IgD-negative memory B cell (primary cell): ENCODE results near the gene ANKRD65. TPM values are rescaled to one million over a fixed set of nuclear protein-coding genes. Genes with fewer than 3 reads are reported as not detected.

ENCODE experiments used
- H3K27ac Mint-ChIP-seq, 3 donors: one replicate each; pipeline ENCODE4 v1.8.0; 2020 to 2022; ENCODE audit warnings: mild to moderate bottlenecking in 3 of 3, mixed read lengths in 3 of 3, moderate library complexity in 1 of 3
- H3K27me3 Mint-ChIP-seq: one replicate; pipeline ENCODE4 v1.8.0; 2021; ENCODE audit warnings: mixed read lengths
- H3K36me3 Mint-ChIP-seq: one replicate; pipeline ENCODE4 v1.8.0; 2020; ENCODE audit warnings: mild to moderate bottlenecking, mixed read lengths
- H3K4me1 Mint-ChIP-seq, 3 donors: one replicate each; pipeline ENCODE4 v1.8.0; 2020 to 2022; ENCODE audit warnings: mixed read lengths in 3 of 3, mild to moderate bottlenecking in 1 of 3
- H3K4me3 Mint-ChIP-seq, 4 donors: one replicate each; pipeline ENCODE4 v1.8.0; 2020 to 2022; ENCODE audit warnings: mild to moderate bottlenecking in 4 of 4, mixed read lengths in 4 of 4, moderate library complexity in 3 of 4
- H3K9me3 Mint-ChIP-seq, 3 donors: one replicate each; pipeline ENCODE4 v1.8.0; 2020 to 2021; ENCODE audit warnings: mixed read lengths in 3 of 3, mild to moderate bottlenecking in 1 of 3
- polyA plus RNA-seq: library from polyadenylated mRNA; unstranded; fragments of 300-500 nt; fragmentation: Illumina TruSeq; gene quantifications from one replicate; pipeline ENCODE4 v1.2.3, GENCODE V29; 2021

Gene ANKRD65
- polyA plus RNA-seq, 1 donor from 2014 or later = not detected

DNA sequence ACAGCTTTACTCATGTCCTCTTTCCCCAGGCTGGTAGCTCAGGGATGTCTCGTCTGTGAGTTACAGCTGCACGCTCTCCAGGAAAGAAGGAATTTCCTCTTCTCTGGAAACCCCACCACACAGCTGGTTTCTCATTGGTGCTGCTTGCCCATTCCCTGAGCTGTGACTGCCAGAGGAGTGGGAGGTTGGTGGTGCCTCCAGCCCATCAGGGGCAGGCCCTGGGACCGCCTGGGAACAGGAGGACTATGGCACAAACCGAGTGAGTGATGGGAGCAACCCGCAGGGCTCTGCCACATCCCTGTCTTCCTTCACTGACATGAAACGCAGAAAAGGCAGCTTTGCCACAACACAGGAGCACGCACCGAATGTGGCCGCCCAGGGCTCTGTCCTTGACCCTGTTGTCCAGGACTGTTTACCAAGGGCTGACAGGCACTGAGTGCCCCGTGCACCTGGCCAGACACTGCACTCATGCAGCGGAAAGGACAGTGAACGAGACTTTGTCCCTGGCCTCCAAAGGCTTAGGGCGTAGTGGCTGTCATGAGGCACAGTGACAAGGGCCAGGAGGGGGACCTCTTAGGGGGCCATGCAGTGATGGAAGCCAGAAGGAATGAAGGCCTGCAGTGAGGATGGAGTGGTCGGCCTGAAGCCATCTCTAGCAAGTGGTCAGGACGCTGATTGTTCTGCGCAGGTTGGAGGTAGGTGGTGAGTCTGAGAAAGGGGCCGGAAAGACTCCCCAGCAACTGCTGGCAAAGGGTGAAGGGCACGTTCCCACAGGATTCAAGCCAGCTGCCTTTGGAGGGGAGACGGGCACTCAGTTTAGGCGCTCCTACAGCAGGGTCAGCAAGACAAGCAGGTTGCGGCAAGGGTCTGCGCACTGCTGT lies 20.3 kb downstream of the ANKRD65 start:
- peaks cover 15 to 24% (median 18%) of the 10 kb centered on the region in 3 donors for H3K4me1 Mint-ChIP-seq
- H3K4me3 Mint-ChIP-seq = peak overlapping the region; percentile 89 to 99 (median 94)
- H3K36me3 Mint-ChIP-seq = peaks cover 8% of the 10 kb centered on the region
- no peaks in the 10 kb centered on the region for H3K27me3 Mint-ChIP-seq
- H3K27ac Mint-ChIP-seq = peak overlapping the region; percentile 91 to 99 (median 95)
- no peaks in the 10 kb centered on the region for H3K9me3 Mint-ChIP-seq

DNA sequence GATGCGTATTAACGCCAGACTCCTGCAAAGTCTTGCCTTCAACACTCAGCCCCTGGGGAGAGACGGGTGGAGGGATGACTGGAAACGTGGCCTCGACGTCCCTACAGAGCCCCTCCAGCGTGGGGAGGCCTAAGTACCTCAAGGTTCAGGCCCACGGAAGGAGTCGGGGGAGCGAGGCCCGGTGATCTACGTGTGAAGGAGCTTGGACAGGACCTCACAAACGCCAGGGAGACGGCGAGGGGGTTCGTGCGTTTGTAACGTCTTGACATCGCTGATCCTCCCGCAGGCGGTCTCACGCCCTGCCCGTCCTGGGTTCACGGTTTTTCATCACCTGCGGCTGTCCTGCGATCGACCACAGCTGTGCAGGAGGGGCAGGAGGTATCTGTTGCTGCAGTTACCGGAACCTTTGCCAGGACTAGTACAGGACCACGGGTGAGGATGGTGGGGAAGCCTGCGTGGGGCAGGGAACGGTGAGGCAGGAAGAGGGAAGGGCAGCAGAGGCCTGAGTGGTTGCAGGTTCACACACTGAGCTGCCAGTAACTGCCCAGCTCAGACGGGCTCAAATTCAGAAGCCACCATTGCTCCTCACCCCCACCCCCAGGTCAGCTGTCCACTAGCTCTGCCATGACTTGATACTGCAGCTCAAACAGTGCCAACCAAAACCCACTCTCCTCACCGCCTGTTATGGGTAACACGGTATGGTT lies 21.1 kb downstream of the ANKRD65 start:
- Mint-ChIP-seq H3K36me3 (peaks cover 12% of the 10 kb centered on the region), H3K4me3 (peak overlapping the region; percentile 89 to 99 (median 94)), H3K4me1 (peaks cover 23 to 29% (median 23%) of the 10 kb centered on the region in 3 donors)

GRCh38 chr1:1399187-1399871 lies 21.7 kb downstream of the ANKRD65 start, which contains the start of gene CCNL2:
TSS of gene CCNL2 (minus strand) at chr1:1399335. CDS start at chr1:1399306, 29 bp downstream.
- H3K36me3 Mint-ChIP-seq = peaks cover 12% of the 10 kb centered on the region
- H3K27ac Mint-ChIP-seq = peak within 1 kb of the TSS; percentile 91 to 99 (median 95)
- H3K4me1 Mint-ChIP-seq = peaks cover 23 to 27% (median 24%) of the 10 kb centered on the region in 3 donors
- H3K27me3 Mint-ChIP-seq = no peaks in the 10 kb centered on the region
- H3K4me3 Mint-ChIP-seq = peak within 1 kb of the TSS; percentile 89 to 99 (median 95)
- no peaks in the 10 kb centered on the region for H3K9me3 Mint-ChIP-seq

More for the DNA sequence above, 21.1 kb downstream of the ANKRD65 start:
- Mint-ChIP-seq H3K9me3 (no peaks in the 10 kb centered on the region), H3K27ac (peak overlapping the region; percentile 91 to 99 (median 95)), H3K27me3 (no peaks in the 10 kb centered on the region)

- H3K36me3 Mint-ChIP-seq = peaks cover 11% of the 10 kb centered on the region
- H3K4me1 Mint-ChIP-seq = peaks cover 22 to 27% (median 24%) of the 10 kb centered on the region in 3 donors
- peak overlapping the region; percentile 67 to 99 (median 84) for H3K27ac Mint-ChIP-seq
- H3K4me3 Mint-ChIP-seq = peak overlapping the region; percentile 89 to 99 (median 95)
- no peaks in the 10 kb centered on the region for H3K9me3 Mint-ChIP-seq
- H3K27me3 Mint-ChIP-seq = no peaks in the 10 kb centered on the region
These were observed 22.3 kb downstream of the ANKRD65 start for GRCh38 chr1:1398677-1399186.

DNA sequence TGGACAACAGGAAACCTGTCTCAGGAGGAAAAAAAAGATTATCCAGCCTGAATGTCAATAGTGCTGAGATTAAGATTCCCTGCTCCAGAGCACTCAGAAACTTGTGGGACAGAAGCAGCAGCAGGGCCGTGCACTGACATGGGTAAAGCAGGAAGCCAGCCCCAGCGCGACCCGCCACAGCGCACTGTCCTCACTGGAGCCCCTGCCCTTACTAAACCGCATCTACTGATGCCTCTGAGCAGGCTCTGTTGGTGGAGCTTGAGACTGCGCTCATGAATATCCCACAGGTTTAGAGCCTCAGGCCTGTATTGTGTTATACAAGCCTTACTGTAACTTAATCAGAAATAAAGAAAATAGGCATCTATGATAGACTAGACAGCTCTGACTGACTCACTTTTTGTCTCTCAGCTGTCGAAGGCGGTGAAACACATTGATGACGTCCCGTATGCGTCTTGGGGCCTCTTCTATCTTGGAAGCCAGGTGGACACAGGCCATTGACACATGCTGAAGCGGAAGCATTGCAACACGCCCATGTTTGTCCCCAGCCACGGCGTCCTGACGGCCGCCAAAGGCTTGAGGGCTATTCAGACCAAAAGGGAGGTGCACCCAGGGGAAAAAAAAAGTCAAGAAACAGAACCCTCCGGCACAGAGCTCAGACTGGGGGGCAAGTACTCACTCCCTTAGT lies 23.1 kb downstream of the ANKRD65 start:
- H3K27me3 Mint-ChIP-seq = no peaks in the 10 kb centered on the region
- H3K4me3 Mint-ChIP-seq = peak overlapping the region; percentile 89 to 97 (median 95)
- H3K9me3 Mint-ChIP-seq = no peaks in the 10 kb centered on the region
- H3K27ac Mint-ChIP-seq = peak overlapping the region; percentile 67 to 86 (median 84)
- peaks cover 16 to 25% (median 24%) of the 10 kb centered on the region in 3 donors for H3K4me1 Mint-ChIP-seq
- peaks cover 7% of the 10 kb centered on the region for H3K36me3 Mint-ChIP-seq

- no peaks in the 10 kb centered on the region for H3K27me3 Mint-ChIP-seq
- peaks cover 4% of the 10 kb centered on the region for H3K36me3 Mint-ChIP-seq
- H3K27ac Mint-ChIP-seq = peak overlapping the region in 2 of 3 donors; percentile 5 to 33
- peak overlapping the region in 2 of 4 donors; percentile 14 to 85 for H3K4me3 Mint-ChIP-seq
- no peaks in the 10 kb centered on the region for H3K9me3 Mint-ChIP-seq
- H3K4me1 Mint-ChIP-seq = peaks cover 14 to 24% (median 16%) of the 10 kb centered on the region in 3 donors
These were observed 25.9 kb downstream of the ANKRD65 start for GRCh38 chr1:1395166-1395565.

DNA sequence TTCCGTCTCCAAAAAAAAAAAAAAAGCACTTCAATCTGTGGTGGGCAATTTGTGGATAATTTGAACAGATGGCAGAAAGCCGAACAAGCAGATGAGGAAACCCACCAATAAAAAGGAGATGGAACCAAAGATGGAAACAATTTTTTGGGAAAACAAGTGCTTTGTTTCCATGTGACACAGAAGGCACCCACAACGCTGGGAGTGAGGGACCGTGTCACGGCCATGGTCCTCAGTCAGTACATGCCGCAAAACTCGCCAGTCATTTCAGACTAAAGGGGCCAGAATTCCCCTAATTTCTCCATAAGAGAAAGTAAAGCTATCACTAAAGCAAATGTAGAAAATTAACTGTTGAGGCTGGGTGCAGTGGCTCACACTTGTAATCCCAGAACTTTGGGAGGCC lies 27.0 kb downstream of the ANKRD65 start:
- Mint-ChIP-seq H3K27me3 (no peaks in the 10 kb centered on the region), H3K4me3 (no peak overlapping the region), H3K27ac (no peak overlapping the region), H3K4me1 (peaks cover 12 to 18% (median 16%) of the 10 kb centered on the region in 3 donors), H3K9me3 (no peaks in the 10 kb centered on the region), H3K36me3 (peaks cover 7% of the 10 kb centered on the region)

DNA sequence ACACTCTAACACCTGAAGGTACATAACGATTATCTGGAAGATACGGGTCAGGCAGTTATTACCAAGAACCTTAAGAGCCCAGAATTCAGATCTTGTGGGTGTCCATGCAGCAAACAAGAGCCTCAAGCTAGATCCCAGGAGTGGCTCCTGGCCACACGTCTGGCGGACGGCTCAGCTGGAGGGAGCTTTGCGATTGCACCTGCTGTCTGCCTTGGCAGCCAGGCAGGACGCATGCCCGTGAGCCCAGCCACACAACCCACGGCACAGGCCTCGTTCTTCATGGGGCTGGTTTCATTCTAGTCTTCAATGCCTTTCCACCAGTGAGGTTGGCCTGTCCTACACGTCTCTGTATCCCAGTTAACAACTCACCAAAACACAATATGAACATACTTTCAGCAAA lies 27.6 kb downstream of the ANKRD65 start:
- Mint-ChIP-seq H3K27ac (no peak overlapping the region), H3K36me3 (peaks cover 8% of the 10 kb centered on the region), H3K27me3 (no peaks in the 10 kb centered on the region), H3K4me1 (peaks cover 12 to 17% (median 16%) of the 10 kb centered on the region in 3 donors), H3K9me3 (no peaks in the 10 kb centered on the region), H3K4me3 (peak overlapping the region in 1 of 4 donors; percentile 23)

DNA sequence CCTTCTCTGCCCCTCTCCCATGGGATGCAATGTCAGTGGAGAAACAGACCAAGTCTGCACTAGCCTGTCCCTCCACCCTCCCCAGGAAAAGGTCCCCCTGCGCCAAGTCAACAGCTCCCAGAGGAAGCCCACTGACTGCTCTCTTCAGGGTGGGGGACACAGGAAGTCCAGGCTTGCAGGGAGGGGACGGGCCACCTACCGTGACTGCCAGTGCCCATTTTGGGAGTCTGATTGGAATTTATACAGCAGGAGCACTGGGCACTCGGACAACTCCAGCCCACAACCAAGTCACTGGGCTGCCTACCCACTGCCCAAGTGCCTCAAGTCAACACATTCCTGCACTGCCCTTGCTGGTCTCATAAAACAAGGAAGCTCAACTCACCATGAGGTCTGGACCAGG lies 28.1 kb downstream of the ANKRD65 start:
- peaks cover 8% of the 10 kb centered on the region for H3K36me3 Mint-ChIP-seq
- no peaks in the 10 kb centered on the region for H3K9me3 Mint-ChIP-seq
- peak overlapping the region in 1 of 4 donors; percentile 58 for H3K4me3 Mint-ChIP-seq
- H3K4me1 Mint-ChIP-seq = peaks cover 8 to 13% (median 12%) of the 10 kb centered on the region in 3 donors
- H3K27me3 Mint-ChIP-seq = no peaks in the 10 kb centered on the region
- H3K27ac Mint-ChIP-seq = no peak overlapping the region

DNA sequence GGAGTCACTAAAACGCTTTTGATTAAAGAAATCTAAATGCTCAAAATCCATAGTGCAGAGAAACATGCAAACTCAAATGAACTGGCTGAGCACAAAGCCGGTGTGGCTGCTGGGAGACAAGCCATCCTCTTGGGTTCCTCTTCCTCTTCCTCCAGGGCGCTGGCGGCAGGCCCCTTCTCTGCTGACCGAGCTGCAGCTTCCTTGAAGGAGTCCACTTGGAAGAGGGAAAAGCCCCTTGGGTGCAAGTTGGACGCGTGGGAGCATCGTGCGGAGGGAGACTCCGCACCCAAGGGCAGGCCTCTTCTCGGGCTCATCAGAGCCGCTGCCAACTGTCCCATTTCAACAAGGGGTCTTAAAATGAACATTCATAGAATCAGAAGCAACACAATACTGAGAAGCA lies 29.9 kb downstream of the ANKRD65 start:
- Mint-ChIP-seq H3K27ac (no peak overlapping the region), H3K4me1 (peaks cover 5 to 8% (median 7%) of the 10 kb centered on the region in 3 donors), H3K27me3 (no peaks in the 10 kb centered on the region), H3K9me3 (no peaks in the 10 kb centered on the region), H3K4me3 (peak overlapping the region in 1 of 4 donors; percentile 50), H3K36me3 (peaks cover 11% of the 10 kb centered on the region)

GRCh38 chr1:1390675-1391074 lies 30.4 kb downstream of the ANKRD65 start:
- H3K4me3 Mint-ChIP-seq = peak overlapping the region in 1 of 4 donors; percentile 50
- H3K9me3 Mint-ChIP-seq = no peaks in the 10 kb centered on the region
- H3K4me1 Mint-ChIP-seq = peaks cover 4 to 7% (median 5%) of the 10 kb centered on the region in 3 donors
- no peaks in the 10 kb centered on the region for H3K27me3 Mint-ChIP-seq
- no peak overlapping the region for H3K27ac Mint-ChIP-seq
- H3K36me3 Mint-ChIP-seq = peaks cover 11% of the 10 kb centered on the region

GRCh38 chr1:1388078-1388472 lies 33.0 kb downstream of the ANKRD65 start:
- Mint-ChIP-seq H3K27me3 (no peaks in the 10 kb centered on the region), H3K36me3 (peaks cover 6% of the 10 kb centered on the region), H3K4me3 (no peak overlapping the region), H3K27ac (no peak overlapping the region), H3K4me1 (peaks cover 0 to 2% (median 0%) of the 10 kb centered on the region in 3 donors), H3K9me3 (no peaks in the 10 kb centered on the region)

GRCh38 chr1:1387098-1388077 lies 33.7 kb downstream of the ANKRD65 start:
- H3K27me3 Mint-ChIP-seq = no peaks in the 10 kb centered on the region
- H3K4me1 Mint-ChIP-seq = peaks cover 0 to 2% (median 2%) of the 10 kb centered on the region in 3 donors
- H3K9me3 Mint-ChIP-seq = no peaks in the 10 kb centered on the region
- no peak overlapping the region for H3K27ac Mint-ChIP-seq
- H3K4me3 Mint-ChIP-seq = no peak overlapping the region
- peaks cover 6% of the 10 kb centered on the region for H3K36me3 Mint-ChIP-seq
